Stimulated activated CD8-positive, alpha-beta memory T cell treated with anti-CD3 and anti-CD28 coated beads, Interleukin-15, amount 100 ng/mL, for 48 hours (primary cell): ENCODE measurements around the gene TNPO1.

Source experiments
- DNase-seq, 2 donors: peaks; one replicate each; pipeline ENCODE4 v3.0.0-alpha.2; 2020; ENCODE audit warnings: low read depth in 2 of 2

Gene TNPO1

DNA sequence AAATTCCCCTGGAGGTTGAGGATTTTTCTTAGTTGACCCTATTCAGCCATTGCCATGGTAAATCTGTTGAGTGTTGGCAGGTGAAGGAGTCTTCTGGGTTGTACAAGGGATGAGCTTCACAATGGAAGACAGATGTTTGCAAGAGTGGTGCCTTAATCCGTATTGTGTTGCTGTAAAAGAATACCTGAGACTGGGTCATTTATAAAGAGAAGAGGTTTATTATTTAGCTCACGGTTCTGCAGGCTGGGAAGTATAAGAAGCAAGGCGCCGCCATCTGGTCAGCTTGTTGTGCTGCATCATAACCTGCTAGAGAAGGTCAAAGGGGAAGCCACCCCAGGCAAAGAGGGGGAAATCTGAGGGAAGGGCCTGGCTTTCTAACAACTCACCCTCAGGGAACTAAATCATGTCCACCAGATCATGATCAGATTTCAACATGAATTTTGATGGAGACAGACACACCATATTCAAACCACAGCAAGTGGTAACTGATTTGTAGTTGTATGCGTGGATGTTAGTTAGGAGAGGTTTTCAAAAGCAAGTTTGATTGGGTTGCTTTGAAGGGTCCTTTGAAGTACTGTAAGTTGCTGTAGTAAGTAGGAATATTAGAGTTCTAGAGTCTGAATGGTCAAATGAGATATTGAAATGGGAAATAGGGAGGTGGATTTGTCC is 2.5 kb downstream of the TNPO1 start:
- DNase-seq, result peak; percentile 19 to 24

DNA sequence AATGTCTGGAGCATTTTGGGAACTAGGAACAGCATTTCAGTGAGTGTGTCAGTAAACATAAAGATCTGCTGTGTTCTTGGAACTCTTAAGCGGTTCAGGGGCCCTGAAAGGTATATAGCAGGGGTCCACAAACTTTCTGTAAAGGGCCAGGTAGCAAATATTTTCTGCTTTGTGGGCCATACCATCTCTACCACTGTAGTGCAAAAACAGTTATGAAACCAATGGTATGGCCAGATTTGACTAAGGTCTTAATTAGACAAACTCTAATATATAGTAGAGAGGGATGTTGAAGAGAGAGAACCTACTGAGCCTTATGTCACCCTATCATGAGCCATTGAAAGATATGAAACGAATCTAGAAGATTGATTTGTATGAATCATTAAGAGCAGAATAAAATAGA is 5.3 kb downstream of the TNPO1 start:
- DNase-seq, result no peak

DNA sequence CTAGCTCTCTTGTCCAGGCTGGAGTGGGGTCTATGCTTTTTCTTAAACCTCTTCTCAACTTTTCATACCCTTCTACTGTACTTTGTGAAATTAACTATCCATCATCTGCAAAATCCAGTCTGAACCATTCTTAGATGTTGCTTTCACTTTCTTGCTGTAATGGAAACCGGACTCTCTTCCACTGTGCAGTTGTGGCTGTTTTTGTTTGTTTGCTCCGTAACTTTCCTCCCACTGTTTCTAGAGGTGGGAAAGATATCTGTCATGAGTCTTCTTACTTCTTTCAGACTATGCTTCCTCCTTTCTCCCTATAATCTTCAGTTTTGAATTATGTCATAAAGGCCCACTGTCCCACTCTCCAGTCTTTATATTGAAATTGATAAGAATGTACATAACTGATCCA is 6.5 kb downstream of the TNPO1 start:
- no peak for DNase-seq

DNA sequence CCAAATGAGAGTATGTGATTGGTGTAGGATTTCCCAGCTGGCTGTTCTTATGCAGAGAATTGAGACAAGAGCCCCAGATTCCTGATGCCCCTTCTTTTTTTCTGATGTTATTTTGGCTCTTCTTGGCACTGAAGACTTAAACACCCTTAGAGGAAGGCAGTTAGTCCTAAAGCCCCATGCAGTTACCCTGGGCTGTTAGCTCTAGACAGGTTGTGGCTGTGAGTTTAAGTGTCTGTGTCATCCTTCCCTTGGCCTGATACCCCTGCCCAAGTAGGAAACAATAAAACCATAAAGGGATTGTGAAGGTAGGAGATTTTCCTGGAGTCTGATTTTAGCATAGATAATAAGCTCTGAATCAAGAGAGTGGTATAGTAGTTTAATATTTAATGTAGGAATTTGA is 13.2 kb downstream of the TNPO1 start:
- DNase-seq, result no peak

DNA sequence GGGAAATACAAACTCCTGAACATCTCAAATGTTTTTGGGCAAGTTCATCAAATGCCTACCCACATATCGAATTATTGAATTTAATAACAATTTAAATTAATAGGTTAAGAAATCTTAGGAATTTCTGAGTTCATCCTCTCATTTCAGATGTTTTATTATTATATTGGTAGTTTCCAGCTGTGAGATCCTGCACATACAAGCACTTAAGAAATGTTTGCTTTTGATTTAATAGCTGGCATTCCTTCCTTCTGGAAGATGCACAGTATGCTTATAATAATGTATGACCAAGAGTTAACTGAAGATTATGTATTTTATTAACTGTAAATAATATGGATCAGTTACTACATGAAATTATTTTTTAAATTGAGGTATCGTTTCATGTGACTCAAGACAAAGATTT is 13.9 kb downstream of the TNPO1 start:
- DNase-seq, result no peak

DNA sequence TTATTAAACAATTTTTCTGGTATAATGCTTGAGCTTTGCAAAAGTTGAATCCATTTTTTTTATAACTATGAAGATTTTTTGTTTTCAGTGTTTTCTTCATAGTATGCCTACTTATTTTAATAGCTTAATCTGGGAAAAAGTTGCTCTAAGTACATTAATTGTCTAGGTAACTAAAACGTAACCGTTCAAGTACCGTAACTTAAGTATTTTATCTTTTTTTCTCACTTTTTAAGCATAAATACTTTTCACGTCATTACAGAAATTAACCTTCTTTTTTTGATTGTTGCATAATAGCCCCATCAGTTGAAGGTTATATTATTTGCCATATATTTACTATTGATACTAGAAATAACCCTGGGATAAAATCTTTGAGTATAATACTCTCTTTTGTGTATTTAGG is 15.2 kb downstream of the TNPO1 start:
- no peak for DNase-seq

DNA sequence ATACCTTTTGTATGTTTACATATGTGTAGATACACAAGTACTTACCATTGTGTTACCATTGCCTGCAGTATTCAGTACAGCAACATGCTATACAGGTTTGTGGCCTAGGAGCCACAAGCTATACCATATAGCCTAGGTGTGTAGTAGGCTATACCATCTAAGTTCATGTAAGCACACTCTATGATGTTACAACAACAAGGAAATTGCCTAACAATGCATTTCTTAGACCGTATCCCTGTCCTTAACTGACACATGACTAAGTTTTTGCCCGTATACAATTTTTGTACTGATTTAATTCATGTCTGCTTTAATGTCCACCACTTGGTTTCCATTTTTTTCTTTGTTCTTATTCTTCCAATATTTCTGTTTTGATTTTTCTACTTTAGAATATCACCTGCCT is 18.5 kb downstream of the TNPO1 start:
- no peak for DNase-seq

DNA sequence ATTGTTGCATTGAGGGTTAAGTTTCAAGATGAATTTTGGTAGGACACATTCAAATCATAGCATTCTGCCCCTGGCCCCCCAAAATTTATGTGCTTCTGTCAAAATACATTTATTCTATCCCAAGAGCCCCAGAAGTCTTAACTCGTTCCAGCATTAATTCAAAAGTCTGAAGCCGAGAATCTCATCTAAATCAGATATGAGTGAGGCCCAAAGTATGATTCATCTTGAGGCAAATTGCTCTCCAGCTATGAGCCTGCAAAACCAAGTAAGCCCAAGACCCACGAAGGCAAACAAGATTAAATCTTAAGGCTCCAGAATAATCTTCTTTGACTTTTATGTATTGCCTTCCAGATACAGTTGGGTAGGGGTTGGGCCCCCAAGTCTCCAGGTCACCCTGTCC is 19.2 kb downstream of the TNPO1 start:
- DNase-seq, result no peak

DNA sequence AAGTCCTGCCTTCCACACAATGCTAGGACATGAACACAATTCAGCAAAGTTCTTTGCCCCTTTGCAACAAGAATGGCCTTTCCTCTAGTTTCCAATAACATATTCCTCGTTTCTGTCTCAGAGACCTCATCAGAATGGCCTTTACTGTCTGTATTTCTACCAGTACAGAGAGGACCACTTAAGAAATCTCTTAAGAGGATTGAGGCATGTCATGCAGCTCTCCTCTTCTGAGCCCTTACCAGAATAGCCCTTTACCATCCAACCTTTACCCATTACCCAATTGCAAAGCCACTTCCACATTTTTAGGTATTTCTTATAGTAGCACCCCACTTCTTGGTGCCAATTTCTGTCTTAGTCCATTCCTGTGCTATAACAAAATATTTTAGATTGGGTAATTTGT is 20.3 kb downstream of the TNPO1 start:
- DNase-seq, result no peak

DNA sequence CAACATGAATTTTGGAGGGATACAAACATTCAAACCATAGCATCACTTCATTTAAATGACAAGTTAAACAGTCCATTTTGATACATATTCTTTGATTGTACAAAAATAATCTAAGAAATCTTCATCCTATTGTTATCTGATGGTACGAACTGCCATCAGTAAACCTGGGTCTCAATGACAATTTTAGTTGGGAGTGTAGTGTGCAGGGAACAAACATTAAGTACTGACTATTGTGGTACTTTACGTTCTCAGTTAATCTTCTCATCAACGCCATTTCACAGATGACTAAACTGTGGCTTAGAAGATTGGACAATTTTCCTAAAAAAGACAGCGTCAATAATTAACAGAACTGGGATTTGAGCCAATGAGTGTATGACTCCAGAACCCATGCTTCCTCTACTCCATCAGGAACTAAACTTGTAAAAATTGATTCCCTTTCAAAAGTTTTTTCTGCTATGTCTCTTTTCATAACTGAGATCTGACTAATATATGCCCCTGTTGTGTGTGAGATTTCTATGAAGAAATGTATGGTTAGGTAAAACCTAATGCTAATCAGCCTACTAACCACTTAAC is 21.1 kb downstream of the TNPO1 start:
- DNase-seq, result no peak

DNA sequence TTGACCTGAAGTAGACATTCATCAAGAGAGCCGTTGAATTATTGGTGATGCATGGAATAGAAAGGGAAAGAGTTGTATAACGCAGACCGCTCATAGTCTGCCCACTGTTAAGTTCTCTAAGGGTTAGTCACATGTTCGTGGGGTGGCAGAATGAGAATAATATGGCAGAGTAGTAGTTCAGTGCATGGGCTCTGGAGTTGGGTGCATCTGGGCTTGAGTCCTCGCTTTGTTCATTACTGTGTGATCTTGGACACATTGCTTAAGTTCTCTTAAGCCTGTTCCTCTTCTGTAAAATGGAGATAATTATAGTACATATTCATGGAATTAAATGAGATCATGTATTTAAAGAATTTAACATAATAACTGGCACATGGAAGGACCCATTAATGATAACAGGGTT is 23.6 kb downstream of the TNPO1 start:
- DNase-seq, result no peak

DNA sequence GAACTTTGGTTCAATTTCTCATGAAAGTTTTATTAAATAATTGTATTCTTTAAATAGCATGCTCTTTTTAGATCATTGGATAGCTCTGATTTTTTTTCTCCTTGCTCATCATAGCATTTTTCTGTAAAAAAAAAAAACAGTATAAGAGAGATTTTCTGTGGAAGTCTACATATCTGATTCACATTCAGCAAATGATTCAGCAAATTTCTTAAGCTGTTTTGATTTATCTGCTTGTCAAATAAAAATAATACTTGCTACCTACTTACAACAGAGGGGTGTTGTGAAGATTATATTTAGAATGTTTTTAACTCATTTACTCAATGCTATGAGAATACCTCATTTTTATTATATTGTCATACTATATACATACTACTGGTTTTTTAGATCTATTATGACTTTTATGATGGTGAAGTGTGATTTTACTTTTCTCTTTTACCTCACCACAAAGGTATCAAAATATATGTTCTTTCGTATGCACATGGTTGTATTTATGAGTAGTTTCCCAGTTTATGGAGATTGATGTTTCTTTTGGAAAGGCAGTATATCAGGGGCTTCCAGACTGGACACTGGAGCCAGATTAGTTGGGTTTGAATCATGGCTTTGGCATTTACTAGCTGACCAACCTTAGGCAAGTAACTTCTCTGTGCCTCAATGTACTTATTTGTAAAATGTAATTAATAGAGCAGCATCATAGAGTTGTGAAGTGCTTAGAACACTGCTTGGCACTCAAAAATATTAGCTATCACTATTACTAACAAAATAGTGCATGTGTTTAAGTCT is 25.5 kb downstream of the TNPO1 start:
- DNase-seq, result no peak

DNA sequence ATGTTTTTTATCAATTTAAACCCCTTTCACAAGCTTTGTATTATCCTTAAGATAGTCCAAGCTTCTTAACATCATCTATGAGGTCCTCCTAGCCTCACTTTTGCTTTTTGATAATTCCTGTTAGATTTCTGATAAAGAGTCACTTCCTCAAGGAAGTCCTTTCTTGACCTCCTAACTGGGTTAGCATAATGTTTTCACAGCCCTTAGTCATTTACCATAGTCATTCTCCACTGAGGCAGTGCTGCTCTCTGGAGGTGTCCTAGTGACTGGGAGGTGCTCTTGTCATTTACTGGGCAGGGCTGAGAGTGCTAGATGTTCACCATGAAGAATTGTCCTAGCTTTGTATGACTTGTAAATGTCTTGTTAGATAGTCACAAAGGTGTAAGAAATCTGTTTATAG is 26.4 kb downstream of the TNPO1 start:
- DNase-seq, result no peak

DNA sequence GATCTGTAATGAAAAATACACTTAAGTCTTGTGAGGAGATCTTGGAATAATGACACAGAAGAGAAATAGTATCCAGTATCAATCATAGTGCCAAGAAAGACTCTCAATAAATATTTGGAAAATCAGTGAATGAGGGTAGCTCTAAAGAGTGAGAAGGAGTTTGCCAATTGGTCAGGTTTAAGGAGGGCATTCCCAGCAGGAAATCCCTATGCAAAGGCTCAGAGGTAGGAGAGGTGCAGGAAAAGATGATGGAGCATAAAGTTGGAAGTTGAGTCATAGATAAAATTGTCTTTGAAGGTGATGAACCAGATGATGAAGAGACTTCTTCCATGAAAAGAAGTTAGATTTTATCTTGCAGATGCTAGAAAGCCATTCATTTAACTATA is 27.8 kb downstream of the TNPO1 start:
- no peak for DNase-seq

DNA sequence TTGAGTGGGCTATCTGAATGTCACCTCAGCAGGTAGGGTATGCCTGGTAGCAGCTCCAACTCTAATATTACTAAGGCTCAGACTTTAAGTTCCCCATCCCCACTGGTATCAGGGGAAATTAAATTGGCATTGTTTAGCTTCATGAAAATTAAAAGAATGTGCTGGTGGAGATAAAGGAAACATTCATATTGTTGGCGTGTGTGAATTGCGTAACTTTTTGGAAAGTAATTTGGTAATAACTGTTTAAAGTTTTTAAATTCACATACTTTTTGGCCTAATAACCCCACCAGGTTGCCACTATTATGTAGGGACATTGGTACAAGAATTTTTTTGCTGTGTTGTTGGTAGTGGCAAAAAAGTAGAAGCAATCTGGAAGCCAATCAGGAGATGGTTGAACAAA is 29.4 kb downstream of the TNPO1 start:
- DNase-seq, result no peak

DNA sequence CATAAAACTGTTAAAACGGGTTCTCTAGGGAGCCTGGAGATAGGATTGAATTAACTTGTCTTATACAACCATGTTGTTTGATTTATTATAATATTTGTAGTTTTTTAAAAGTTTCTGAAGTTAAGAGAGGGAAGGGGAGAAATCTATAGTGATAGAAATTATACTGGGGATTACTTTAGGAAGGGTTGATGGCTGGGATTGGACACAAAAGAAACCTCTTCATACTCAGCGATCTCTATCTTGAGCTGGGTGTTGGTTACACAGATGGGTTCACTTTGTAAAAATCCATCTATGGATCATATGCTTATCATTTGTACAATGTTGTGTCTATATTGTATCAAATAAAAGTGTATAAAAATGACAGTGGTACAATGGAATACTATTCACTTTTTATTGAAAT is 30.0 kb downstream of the TNPO1 start:
- DNase-seq, result no peak

DNA sequence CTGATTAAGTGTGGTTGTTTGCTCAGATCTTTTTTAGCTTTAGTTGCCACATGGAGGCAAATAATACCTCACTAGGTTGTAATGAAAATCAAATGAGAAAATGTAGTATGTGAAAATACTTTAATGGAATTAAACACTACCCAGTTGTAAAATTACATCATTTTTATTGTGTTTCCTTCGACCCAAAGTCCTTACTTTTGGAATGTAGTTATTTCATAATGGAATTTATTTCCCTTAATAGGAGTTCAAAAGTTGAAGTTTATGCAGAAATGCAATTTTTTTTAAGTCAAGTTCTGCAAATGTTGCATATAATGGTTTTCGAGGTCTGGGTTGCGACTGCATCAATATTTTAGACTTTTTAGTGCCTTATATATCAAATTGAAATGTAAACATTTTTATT is 31.0 kb downstream of the TNPO1 start:
- DNase-seq, result no peak

DNA sequence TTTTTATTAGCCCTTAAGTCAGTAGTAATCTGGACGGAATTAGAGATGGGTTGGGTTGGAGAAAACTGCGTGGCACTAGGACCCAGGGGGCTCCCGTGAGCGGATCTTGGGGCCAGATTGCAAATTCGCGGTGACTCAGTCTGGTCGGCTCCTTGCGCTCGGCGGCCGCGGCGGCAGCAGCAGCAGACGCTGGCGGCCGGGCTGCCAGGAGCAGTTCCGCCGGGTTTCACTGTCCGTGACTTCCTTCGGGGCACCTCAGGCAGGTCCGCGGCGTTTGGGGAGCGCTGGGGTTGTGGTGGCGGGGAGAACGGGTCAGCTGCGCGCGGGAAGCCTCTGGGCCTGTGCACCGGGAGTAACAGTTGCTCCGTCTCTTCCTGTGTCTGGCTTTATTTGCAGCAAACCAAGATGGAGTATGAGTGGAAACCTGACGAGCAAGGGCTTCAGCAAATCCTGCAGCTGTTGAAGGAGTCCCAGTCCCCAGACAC is 31.6 kb downstream of the TNPO1 start:
- peak; percentile 77 to 80 for DNase-seq

DNA sequence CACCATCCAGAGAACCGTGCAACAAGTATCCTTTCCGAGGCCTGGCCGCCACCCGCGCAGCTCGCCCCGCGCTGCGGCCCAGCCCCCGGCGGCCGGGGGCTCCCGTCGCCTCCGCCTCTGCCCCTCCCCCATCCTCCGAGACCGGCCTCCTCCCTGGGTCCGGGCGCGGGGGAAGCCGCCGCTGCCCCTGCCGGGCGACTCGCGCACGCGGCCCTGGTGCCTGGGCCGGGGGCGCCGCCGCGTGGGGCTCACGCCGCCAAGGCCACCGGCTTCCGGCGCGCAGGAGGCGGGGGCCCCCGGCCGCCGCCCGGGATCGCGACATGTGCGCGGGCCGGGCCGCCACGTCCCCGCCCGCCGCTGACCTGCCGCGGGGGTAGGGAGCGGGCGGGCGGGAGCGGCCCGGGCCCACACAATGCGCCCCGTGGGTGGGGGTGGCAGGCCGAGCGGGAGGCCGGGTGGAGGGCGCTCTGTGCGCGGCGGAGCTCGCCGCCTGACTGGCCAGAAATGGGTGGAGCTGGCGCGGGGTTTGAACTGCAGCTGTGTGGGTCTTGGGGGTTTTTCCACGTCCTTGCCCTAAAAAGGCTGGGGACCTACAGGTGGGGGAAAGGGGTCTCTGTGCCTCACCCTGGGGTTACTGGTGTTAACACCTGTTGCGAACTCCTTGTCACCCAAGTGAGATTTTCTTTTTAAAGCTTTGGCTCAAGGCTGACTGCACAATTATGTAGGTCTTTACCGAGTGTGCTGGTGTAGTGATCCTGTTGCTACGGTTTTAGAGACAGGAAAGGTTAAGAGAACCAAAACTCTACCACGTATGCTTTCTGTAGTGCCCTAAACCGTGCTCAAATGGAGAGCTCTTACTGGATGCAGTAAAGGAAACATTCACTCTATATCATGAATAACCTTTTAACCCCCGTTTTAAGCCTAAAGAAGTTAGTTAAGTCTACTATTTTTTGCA is 32.3 kb downstream of the TNPO1 start:
- DNase-seq, result peak; percentile 33 to 37

DNA sequence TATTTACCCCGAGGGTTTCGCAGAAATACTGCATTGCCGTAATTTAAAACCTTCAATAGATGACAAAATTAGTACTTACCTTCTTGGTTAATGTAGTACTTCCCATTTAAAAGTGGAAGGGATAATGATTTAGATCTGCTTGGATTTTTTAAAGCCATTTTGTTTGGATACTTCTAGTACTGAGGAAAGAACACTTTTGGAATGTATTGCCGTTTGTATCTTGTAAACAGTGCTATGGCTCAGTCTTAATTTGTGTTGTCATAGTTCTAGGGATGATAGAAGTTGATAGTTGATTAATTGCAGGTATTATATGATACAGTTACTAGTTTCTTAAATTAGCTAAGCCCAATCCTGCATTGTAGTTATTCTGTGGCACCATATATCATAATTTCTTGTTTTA is 33.1 kb downstream of the TNPO1 start:
- no peak for DNase-seq

DNA sequence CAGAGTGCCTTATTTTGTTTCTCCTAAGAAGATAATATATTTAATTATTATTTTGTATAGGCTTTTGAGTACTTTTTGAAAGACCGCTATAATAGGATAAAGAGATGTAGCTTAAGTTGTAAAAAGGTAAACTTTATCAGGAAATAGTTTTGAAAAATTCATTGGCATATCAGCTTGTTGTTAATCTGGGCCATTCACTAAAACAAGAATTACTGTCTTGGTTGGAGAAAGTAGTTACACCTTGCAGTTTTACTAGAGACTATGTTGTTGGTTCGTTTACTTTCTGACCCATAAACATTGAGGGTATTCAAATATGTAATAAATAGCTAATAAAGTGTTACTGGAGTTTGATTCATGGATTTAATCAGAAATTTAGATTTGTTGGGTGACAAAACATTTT is 33.7 kb downstream of the TNPO1 start:
- no peak for DNase-seq

DNA sequence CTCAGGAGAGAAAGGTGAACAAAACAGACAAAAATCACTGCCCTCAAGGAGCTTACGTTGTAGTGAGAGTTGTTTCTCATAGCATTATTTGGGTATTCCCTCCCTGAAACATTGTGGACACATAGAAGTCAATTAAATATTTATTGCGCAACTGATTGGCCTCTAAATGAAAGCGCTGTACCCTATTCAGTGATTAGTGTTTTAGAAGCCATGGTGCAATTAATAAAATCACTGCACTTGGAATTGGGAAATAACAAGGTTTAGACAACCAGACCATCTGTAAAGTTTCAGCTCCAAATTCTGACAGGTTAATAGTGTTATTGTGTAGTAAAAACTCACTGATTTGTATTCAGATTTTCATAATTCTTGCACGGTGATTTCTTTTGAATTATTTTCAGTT is 35.9 kb downstream of the TNPO1 start:
- DNase-seq, result no peak
